CD4-positive, alpha-beta T cell (primary cell): ENCODE results near the gene COX10. TPM values are rescaled to one million over a fixed set of nuclear protein-coding genes. Genes with fewer than 3 reads are reported as not detected.

Source experiments
- ATAC-seq: fragments of 200-7000 bp; cut with Tn5 transposase; one replicate; pipeline ENCODE4 v1.10.0; 2022; ENCODE audit warnings: mild to moderate bottlenecking; ENCODE audit not compliant: poor library complexity
- CTCF ChIA-PET: fragments of 350-600 bp; sonication (Branson Sonifier 250); formaldehyde crosslinking; loops from one replicate; lab custom pipeline; 2021; ENCODE audit warnings: antibody characterized with exemption, inconsistent platforms; lab: Charles Lee
- POLR2A ChIA-PET: fragments of 350-600 bp; sonication (Branson Sonifier 250); formaldehyde crosslinking; loops from one replicate; lab custom pipeline; 2021; ENCODE audit warnings: antibody characterized with exemption, inconsistent platforms; lab: Charles Lee
- DNase-seq, 14 experiments: peaks; one replicate each; pipeline ENCODE4 v3.0.0-alpha.2; 2013 to 2020; ENCODE audit warnings: mixed read lengths in 2 of 14
- H3K27ac ChIP-seq, 2 donors: one replicate each; pipeline versions ENCODE4 v1.5.1 to v1.7.0; 2013; ENCODE audit warnings: low read length in 2 of 2, low read depth in 1 of 2, mild to moderate bottlenecking in 1 of 2
- H3K27me3 ChIP-seq, 2 experiments: 1 replicate in 1 of 2; 2 replicates in 1 of 2; pipeline versions ENCODE4 v1.6.1 to v1.7.0; 2013; ENCODE audit warnings: low read length in 2 of 2, control low read depth in 1 of 2, mild to moderate bottlenecking in 1 of 2, moderate library complexity in 1 of 2; ENCODE audit not compliant: insufficient read depth in 2 of 2, control insufficient read depth in 1 of 2
- H3K36me3 ChIP-seq: one replicate; pipeline ENCODE4 v1.6.1; 2013; ENCODE audit warnings: low read length, control low read depth; ENCODE audit not compliant: insufficient read depth
- H3K4me1 ChIP-seq: one replicate; pipeline ENCODE4 v1.6.1; 2013; ENCODE audit warnings: low read length, control low read depth; ENCODE audit not compliant: insufficient read depth
- H3K4me3 ChIP-seq: one replicate; pipeline ENCODE4 v1.5.1; 2013; ENCODE audit warnings: mild to moderate bottlenecking, low read length, moderate library complexity
- H3K9me3 ChIP-seq, 2 experiments: 1 replicate in 1 of 2; 2 replicates in 1 of 2; pipeline versions ENCODE4 v1.6.1 to v1.7.0; 2013; ENCODE audit warnings: low read length in 2 of 2, mild to moderate bottlenecking in 2 of 2, control low read depth in 1 of 2, moderate library complexity in 1 of 2; ENCODE audit not compliant: control insufficient read depth in 1 of 2, insufficient read depth in 1 of 2
- H3K27ac Mint-ChIP-seq: one replicate; pipeline ENCODE4 v1.8.0; 2020; ENCODE audit warnings: mixed read lengths
- H3K27me3 Mint-ChIP-seq: one replicate; pipeline ENCODE4 v1.8.0; 2021; ENCODE audit warnings: mixed read lengths
- H3K36me3 Mint-ChIP-seq: one replicate; pipeline ENCODE4 v1.8.0; 2021; ENCODE audit warnings: low read depth, mixed read lengths
- H3K4me1 Mint-ChIP-seq: one replicate; pipeline ENCODE4 v1.8.0; 2021; ENCODE audit warnings: low read depth, mixed read lengths
- H3K4me3 Mint-ChIP-seq: one replicate; pipeline ENCODE4 v1.8.0; 2020; ENCODE audit warnings: mild to moderate bottlenecking, mixed read lengths
- H3K9me3 Mint-ChIP-seq: one replicate; pipeline ENCODE4 v1.8.0; 2020; ENCODE audit warnings: mixed read lengths
- CTCF ChIP-seq: fragments of 200-600 bp; IDR thresholded peaks from one replicate; pipeline ENCODE4 v1.8.0; 2022; ENCODE audit warnings: antibody characterized with exemption, mild to moderate bottlenecking
- intact Hi-C, 2 experiments: fragments of 100-400 bp; cut with DNase I in 1 of 2; cut with micrococcal nuclease in 1 of 2; formaldehyde crosslinking; loops; one replicate each; pipeline versions ENCODE4 v1.15.1 to v1.9.0; 2023 to 2025; cut with DNase I, micrococcal nuclease
- total RNA-seq, 174 experiments: library from RNA in 2 of 174; stranded (reverse) in 2 of 174; gene quantifications; one replicate each; pipeline ENCODE4 v1.2.3 and lab custom pipeline; 2021 to 2026

COX10 gene
- total RNA-seq, 2 experiments from 2014 or later = 9.1 to 9.9 TPM

GRCh38 chr17:14135906-14136590 is 66.7 kb downstream of the COX10 start:
- Mint-ChIP-seq H3K36me3 (no peaks in the 10 kb centered on the region), H3K4me1 (peaks cover 7% of the 10 kb centered on the region), H3K27ac (no peak overlapping the region), H3K4me3 (no peak overlapping the region), H3K27me3 (no peaks in the 10 kb centered on the region), H3K9me3 (no peaks in the 10 kb centered on the region)
- no peaks in the 10 kb centered on the region for H3K27me3 ChIP-seq
- no peak for ATAC-seq
- no peaks in the 10 kb centered on the region for H3K9me3 ChIP-seq
- H3K4me3 ChIP-seq = no peak overlapping the region
- no peaks in the 10 kb centered on the region for H3K4me1 ChIP-seq
- POLR2A ChIA-PET = no interaction called here
- no peak for DNase-seq
- TF ChIP-seq CTCF = no peak
- no peaks in the 10 kb centered on the region for H3K36me3 ChIP-seq
- no peak overlapping the region for H3K27ac ChIP-seq
- CTCF ChIA-PET = interaction anchor here (2.6 kb wide), 1 partner anchor 67 kb away, joined by 7 read pairs; no protein-coding TSS in a partner anchor
- intact Hi-C loops = no loop called here

DNA sequence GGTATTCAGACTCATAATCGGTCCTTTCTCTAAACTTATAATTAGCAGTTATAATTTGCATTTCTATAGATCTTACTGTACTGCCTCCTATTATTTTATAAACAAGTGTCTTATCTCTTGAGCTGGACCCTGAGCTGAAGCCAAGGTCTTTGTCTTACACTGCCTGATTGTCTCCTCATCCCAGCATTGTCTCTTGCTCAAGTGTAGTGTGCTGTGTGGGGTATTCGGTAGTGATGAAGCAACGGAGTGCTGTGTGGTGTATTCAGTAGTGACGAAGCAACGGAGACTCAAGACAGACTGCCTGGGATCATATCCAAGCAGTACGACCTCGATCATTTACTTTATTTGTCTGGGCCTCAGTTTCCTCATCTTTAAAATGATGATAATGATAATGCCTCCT is 69.3 kb downstream of the COX10 start:
- Histone ChIP-seq H3K4me3 (no peak overlapping the region), H3K9me3 (no peaks in the 10 kb centered on the region), H3K4me1 (no peaks in the 10 kb centered on the region), H3K27ac (no peak overlapping the region), H3K27me3 (no peaks in the 10 kb centered on the region), H3K36me3 (no peaks in the 10 kb centered on the region)
- H3K27me3 Mint-ChIP-seq = no peaks in the 10 kb centered on the region
- POLR2A ChIA-PET = no interaction called here
- DNase-seq (no peak), ATAC-seq (no peak)
- TF ChIP-seq CTCF = no peak
- peaks cover 15% of the 10 kb centered on the region for H3K4me1 Mint-ChIP-seq
- H3K27ac Mint-ChIP-seq = no peak overlapping the region
- H3K36me3 Mint-ChIP-seq = no peaks in the 10 kb centered on the region
- no peaks in the 10 kb centered on the region for H3K9me3 Mint-ChIP-seq
- intact Hi-C loops = no loop called here
- CTCF ChIA-PET = interaction anchor here (1.2 kb wide), 1 partner anchor 65 kb away, joined by 4 read pairs; no protein-coding TSS in a partner anchor
- no peak overlapping the region for H3K4me3 Mint-ChIP-seq

DNA sequence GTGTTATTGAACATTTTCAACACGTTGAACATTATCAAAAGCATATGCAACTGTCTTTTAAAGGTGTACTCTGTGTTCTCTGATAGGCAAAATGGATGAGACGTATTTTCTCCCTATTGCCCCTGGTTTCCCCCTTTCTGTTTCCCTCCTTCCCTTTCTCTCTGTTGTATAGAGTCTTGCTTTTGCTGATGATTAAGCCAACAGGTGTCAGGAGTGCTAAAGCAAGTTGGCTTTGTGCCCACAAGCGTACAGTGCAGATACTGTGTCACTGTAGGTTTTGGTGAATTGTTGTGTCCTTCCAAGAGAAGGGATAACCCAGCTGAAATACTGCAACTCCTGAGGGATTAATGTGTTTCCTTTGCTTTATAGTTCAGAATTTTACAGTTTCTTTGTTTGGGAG is 74.4 kb downstream of the COX10 start:
- Mint-ChIP-seq H3K36me3 (no peaks in the 10 kb centered on the region), H3K4me3 (no peak overlapping the region), H3K4me1 (peaks cover 27% of the 10 kb centered on the region), H3K9me3 (no peaks in the 10 kb centered on the region), H3K27ac (no peak overlapping the region), H3K27me3 (no peaks in the 10 kb centered on the region)
- DNase-seq (peak in 2 of 14 experiments; percentile 0 to 7), ATAC-seq (no peak)
- Histone ChIP-seq H3K27ac (no peak overlapping the region), H3K4me3 (no peak overlapping the region), H3K4me1 (no peaks in the 10 kb centered on the region), H3K27me3 (no peaks in the 10 kb centered on the region), H3K36me3 (no peaks in the 10 kb centered on the region), H3K9me3 (no peaks in the 10 kb centered on the region)
- intact Hi-C loops = no loop called here
- TF ChIP-seq CTCF = no peak
- ChIA-PET POLR2A (no interaction called here), CTCF (no interaction called here)
